Activated CD4-positive, alpha-beta T cell treated with anti-CD3 and anti-CD28 coated beads, Interleukin-2, amount 50 U/mL, for 24 hours (primary cell): Measurements from ENCODE around the gene FCMR.

Experiments
- DNase-seq, 2 donors: peaks; one replicate each; pipeline ENCODE4 v3.0.0-alpha.2; 2020; ENCODE audit warnings: low read depth in 1 of 2, low spot score in 1 of 2

FCMR gene

GRCh38 chr1:206903687-206904086 is 18.1 kb downstream of the FCMR start:
- no peak for DNase-seq

GRCh38 chr1:206902702-206903101 is 19.0 kb downstream of the FCMR start:
- no peak for DNase-seq

- no peak for DNase-seq
Observed at GRCh38 chr1:206901944-206902343, 19.8 kb downstream of the FCMR start.

- DNase-seq: no peak
Observed at GRCh38 chr1:206900149-206900548, 21.6 kb downstream of the FCMR start.

GRCh38 chr1:206899717-206900116 is 22.0 kb downstream of the FCMR start:
- no peak for DNase-seq

DNA sequence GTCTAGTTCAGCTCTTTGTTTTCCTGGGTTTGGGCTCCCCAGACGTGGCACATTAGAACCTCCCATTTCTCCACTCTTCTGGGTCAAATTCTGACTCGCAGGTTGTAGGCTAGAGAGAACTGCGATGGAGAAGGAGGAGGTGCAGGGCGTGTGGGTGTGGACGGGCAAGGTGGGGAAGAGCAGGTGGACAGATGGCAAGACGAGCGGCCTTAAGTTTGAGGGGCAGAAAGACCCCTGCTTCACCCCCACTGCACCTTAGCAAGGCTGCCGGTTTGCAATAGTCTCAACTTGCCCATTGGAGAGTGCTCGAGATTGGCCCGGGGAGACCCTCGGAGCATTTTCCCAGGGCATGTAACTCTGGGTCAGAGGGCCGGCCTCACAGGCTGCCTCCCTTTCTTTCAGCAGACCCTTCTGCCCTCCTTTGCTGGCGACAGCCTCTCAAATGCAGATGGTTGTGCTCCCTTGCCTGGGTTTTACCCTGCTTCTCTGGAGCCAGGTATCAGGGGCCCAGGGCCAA is 22.8 kb downstream of the FCMR start:
- no peak for DNase-seq

GRCh38 chr1:206898089-206898914 is 23.4 kb downstream of the FCMR start:
- no peak for DNase-seq

DNA sequence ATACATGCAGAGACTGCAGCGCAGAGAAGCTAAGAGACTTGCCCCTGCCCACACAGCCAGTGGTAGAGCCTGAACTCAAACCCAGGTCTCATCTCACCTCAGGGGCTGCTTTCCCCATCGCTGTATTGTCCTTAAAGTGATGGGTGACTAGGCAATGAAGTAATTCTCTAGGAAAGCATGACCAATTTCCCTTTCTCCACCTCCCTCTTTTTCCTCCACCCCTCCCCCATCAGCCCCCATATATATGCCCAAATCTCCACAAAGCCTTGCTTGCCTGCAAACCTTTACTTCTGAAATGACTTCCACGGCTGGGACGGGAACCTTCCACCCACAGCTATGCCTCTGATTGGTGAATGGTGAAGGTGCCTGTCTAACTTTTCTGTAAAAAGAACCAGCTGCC is 24.6 kb downstream of the FCMR start, which contains the start of gene IL24:
IL24 (plus strand) TSS at position 269 of the 400 bp plus-strand sequence. CDS start 390 bp downstream, outside the sequence.
- peak in 1 of 2 donors; percentile 67 for DNase-seq

- no peak for DNase-seq
Observed at GRCh38 chr1:206896261-206896660, 25.5 kb downstream of the FCMR start.

- no peak for DNase-seq
Observed at GRCh38 chr1:206895837-206896242, 25.9 kb downstream of the FCMR start.

DNA sequence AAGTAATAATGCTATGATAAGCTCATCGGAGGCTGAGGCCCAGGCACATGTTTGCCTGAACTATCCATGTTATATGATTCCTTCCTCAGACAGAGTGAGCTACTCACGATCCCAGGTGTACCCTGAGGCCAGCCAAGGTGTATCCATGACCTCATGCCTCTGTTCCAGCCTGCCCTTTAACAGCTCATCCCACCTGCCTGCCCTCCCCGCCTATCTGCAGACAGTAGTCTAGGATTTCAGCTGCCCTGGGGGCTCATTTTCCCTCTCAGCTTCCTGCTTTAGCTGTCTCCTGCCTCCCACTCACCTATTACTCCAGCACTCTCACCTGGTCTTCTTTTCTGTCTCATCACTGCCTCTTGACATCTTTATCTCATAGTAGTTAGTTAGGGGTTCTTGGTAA is 26.4 kb downstream of the FCMR start:
- DNase-seq: no peak

DNA sequence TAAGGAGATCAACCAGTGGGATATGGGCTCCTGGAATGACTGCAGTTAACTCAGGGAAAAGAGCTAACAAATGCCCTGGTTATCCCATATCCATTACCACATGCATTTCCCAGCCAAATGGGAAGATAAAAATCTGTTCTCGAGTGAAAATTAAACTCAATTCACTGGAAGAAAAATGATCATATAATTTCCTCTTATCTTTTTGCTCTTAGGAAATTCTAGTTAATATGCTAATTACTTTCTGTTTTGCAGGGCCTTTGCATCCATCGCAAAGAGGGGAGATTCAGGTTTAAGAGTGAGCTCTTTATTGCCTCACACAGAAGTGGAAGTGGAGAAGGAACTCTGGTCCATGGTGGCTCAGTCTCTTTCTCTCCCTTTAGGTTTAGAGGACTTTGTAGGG is 28.4 kb downstream of the FCMR start:
- no peak for DNase-seq

GRCh38 chr1:206892351-206892984 is 29.3 kb downstream of the FCMR start:
- no peak for DNase-seq

DNA sequence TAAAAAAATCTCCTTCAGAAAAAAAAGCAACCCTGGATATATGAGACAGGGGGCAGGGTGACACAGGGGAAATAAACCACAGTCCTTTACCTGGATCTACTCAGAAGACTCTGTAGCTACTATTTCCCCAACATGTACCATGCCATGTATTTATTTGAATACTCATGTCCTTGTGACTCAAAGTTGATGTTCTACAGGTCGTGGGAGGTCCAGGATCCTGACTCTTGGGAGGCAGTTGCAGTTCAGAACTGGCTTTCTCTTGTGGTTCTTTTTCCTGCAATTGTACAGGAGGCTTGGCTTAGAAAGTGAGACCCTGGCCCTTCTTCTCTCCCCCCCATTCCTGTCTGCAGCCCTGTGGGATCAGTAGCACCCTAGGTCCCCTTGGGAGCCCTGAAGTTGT is 30.3 kb downstream of the FCMR start:
- DNase-seq: no peak

GRCh38 chr1:206890125-206891060 is 31.3 kb downstream of the FCMR start:
- DNase-seq: no peak

DNA sequence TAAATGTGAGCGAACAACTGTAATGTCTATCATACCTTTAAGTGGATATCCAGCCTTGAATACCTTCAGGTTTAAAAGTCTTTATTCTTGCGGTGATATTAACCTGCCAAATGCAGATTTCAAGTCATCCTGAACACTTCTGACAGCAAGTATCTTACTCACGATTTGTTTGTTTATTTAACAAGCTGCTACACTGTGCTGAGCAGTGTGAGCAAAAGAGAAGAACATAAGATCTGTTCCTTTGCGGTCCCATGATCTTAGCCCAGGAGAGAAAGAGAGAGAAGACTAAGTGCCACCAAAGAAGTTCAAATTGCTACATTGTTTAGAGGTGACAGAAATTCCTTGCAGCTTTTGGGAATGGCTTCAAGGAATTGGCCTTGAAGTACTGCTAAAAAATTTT is 34.0 kb downstream of the FCMR start:
- no peak for DNase-seq

DNA sequence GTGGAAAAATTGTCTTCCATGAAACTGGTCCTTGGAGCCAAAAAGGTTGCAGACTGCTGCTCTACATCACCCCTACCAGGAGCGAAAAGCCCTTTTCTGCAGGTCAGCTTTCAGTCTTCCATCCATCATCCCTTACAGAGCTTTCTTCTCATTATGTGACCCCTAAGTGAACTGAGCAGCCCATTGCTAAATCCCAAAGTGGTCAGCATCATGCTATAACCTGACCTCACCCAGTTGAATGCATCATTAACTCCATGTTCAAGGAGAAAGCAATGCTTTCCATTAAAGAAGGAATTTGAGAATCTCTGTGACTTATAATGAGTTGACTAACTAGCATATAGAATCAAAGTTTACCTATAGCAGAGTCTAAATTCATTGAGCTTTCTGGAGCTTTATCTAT is 34.9 kb downstream of the FCMR start:
- no peak for DNase-seq

DNA sequence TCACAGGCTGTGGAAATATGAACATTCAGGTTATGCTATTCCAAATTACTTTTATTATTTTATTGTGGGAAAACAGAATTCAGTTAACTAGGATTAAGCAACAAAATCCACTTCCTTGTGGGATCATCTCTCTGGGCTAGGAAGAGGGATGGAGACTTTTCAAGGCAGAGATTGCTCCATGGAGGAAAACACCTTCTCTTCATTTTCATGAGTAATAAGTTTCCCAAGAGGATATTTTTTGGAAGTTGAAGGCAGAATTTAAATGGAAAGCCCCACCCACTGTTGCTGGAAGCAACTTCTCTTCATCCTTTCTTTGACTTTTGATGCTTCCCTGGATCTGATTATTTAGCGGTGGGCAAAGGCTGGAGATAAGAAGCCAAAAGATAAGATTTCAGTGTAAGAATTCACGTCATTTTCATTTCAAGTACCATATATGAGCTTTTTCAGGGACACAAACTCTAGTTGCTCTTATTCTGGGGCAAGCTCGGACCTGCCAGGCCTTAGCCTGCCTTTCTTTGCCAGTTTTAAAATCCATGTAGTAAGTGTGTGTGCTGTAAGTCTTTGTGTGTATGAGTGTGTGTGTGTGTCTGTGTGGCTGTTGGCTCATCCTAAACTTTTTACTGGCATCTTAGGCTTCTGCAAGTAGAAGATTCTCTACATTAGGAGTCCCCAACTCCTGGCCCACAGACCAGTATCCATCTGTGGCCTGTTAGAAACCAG is 36.2 kb downstream of the FCMR start:
- no peak for DNase-seq

GRCh38 chr1:206883876-206884275 is 37.9 kb downstream of the FCMR start:
- no peak for DNase-seq

DNA sequence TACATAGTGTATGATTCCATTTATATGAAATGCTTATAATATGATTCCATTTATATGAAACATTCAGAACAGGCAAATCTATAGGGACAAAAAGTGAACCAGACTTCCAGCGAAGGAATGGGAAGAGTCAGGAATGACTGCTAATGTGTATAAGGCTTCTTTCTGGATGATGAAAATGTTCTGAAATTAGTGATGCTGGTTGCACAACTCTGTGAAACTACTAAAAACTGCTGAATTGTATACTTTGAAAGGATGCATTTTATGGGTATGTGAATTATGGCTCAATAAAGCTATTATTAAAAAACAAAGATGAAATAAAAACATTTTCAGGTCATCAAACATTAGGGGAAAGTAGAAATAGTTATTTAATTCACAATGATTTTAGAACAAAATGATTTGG is 38.6 kb downstream of the FCMR start:
- DNase-seq: no peak

GRCh38 chr1:206882555-206882954 is 39.2 kb downstream of the FCMR start:
- no peak for DNase-seq
